Adrenal gland (tissue), 5 donors: ENCODE data around the gene THSD4.

Experiments used
- POLR2A ChIP-seq, 2 donors: fragments of 450-650 bp; IDR thresholded peaks; one replicate each; pipeline ENCODE4 v1.6.1; 2017; ENCODE audit warnings: antibody characterized with exemption in 2 of 2, mild to moderate bottlenecking in 2 of 2, moderate library complexity in 1 of 2
- TF ChIP-seq, protein P1 (sequence below), 6 experiments: fragments of 450-650 bp in 4 of 6; fragments of 200-600 bp in 2 of 6; sonication (generic) in 1 of 6; IDR thresholded peaks; 1 replicate in 5 of 6; 2 replicates in 1 of 6; pipeline versions ENCODE4 v1.5.1 to v1.8.0; 2016 to 2021; ENCODE audit warnings: antibody characterized with exemption in 6 of 6, mild to moderate bottlenecking in 2 of 6, moderate library complexity in 1 of 6
- donor health status: DM: no; HTN: no; CAD: no.

GRCh38 chr15:71296315-71296679 lies 181.0 kb downstream of the THSD4 start:
- TF ChIP-seq, protein P1, sequence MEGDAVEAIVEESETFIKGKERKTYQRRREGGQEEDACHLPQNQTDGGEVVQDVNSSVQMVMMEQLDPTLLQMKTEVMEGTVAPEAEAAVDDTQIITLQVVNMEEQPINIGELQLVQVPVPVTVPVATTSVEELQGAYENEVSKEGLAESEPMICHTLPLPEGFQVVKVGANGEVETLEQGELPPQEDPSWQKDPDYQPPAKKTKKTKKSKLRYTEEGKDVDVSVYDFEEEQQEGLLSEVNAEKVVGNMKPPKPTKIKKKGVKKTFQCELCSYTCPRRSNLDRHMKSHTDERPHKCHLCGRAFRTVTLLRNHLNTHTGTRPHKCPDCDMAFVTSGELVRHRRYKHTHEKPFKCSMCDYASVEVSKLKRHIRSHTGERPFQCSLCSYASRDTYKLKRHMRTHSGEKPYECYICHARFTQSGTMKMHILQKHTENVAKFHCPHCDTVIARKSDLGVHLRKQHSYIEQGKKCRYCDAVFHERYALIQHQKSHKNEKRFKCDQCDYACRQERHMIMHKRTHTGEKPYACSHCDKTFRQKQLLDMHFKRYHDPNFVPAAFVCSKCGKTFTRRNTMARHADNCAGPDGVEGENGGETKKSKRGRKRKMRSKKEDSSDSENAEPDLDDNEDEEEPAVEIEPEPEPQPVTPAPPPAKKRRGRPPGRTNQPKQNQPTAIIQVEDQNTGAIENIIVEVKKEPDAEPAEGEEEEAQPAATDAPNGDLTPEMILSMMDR (IDR thresholded peaks at IDR 0.05): no peak
- no peak for TF ChIP-seq POLR2A (IDR thresholded peaks at IDR 0.05)
